ENCODE data around the gene CNTNAP5. TPM values are rescaled to one million over a fixed set of nuclear protein-coding genes. Genes with fewer than 3 reads are reported as not detected.

The CNTNAP5 gene
- total and polyA plus RNA-seq, 12 donors, result 0.08 to 4.9 (median 0.96) TPM; not detected in 5

- no peak for DNase-seq
- TF ChIP-seq POLR2A (IDR thresholded peaks at IDR 0.05) (no peak), CTCF (IDR thresholded peaks at IDR 0.05) (no peak)
- no peak overlapping the region for H3K4me3 ChIP-seq
- no peaks in the 10 kb centered on the region for H3K36me3 ChIP-seq (replicated peaks in 1 of 2)
- H3K27ac ChIP-seq, result no peak overlapping the region
- no peaks in the 10 kb centered on the region for H3K27me3 ChIP-seq
- no peaks in the 10 kb centered on the region for H3K4me1 ChIP-seq (replicated peaks in 1 of 2)
- intact Hi-C loops (cut with DNase I), result no loop called here
- no peaks in the 10 kb centered on the region for H3K9me3 ChIP-seq (replicated peaks in 1 of 3)
These were observed 464.6 kb downstream of the CNTNAP5 start for GRCh38 chr2:124489686-124490085.

DNA sequence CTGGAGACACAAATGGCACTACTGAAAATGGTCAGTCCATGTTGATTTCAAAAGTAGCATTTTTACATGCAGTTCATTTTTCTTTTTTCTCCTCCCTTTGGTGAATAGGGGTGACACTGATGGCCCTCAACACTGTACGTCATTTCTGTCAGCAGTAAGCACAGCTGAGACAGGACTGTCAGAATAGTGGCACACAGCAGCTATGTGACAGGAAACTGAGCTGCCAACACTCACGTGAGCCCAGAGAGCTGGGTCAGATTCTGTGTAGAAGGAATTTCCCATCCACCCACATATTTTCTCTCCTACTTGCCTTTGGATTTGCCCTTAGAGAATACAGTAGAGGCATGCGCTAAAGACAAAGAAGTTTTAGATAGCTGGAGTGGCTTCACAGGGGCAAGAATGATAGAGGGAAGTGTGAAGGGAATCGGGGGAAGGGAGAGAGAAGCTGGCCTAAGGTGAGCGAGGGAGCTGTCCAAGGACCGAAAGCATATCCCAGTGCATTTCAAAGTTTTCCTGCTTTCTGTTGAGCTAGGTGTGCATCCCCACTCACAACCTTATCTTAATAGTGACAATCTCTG, 476.6 kb downstream of the CNTNAP5 start:
- 73 to 82% (median 75%) methylated on average over 6 of the region's 6 CpGs for WGBS, 4 donors

GRCh38 chr2:124514236-124514635, 489.1 kb downstream of the CNTNAP5 start:
- no peak overlapping the region for H3K27ac ChIP-seq
- H3K36me3 ChIP-seq (replicated peaks in 1 of 2), result no peaks in the 10 kb centered on the region
- H3K4me1 ChIP-seq (replicated peaks in 1 of 2), result no peaks in the 10 kb centered on the region
- no peaks in the 10 kb centered on the region for H3K27me3 ChIP-seq
- DNase-seq, result no peak
- H3K9me3 ChIP-seq (replicated peaks in 1 of 3), result no peaks in the 10 kb centered on the region
- intact Hi-C loops (cut with DNase I), result no loop called here
- WGBS, 4 donors, result 60 to 76% (median 69%) methylated on average over 1 of the region's 1 CpG
- no peak overlapping the region for H3K4me3 ChIP-seq
- no peak for TF ChIP-seq POLR2A (IDR thresholded peaks at IDR 0.05)
- TF ChIP-seq CTCF (IDR thresholded peaks at IDR 0.05), result no peak

More for the DNA sequence above, 476.6 kb downstream of the CNTNAP5 start:
- Histone ChIP-seq H3K36me3 (replicated peaks in 1 of 2) (no peaks in the 10 kb centered on the region), H3K27ac (no peak overlapping the region), H3K27me3 (no peaks in the 10 kb centered on the region), H3K9me3 (replicated peaks in 1 of 3) (no peaks in the 10 kb centered on the region), H3K4me1 (replicated peaks in 1 of 2) (no peaks in the 10 kb centered on the region), H3K4me3 (no peak overlapping the region)
- intact Hi-C loops (cut with DNase I), result no loop called here
- TF ChIP-seq CTCF (IDR thresholded peaks at IDR 0.05) (no peak), POLR2A (IDR thresholded peaks at IDR 0.05) (no peak)
- DNase-seq, result no peak

DNA sequence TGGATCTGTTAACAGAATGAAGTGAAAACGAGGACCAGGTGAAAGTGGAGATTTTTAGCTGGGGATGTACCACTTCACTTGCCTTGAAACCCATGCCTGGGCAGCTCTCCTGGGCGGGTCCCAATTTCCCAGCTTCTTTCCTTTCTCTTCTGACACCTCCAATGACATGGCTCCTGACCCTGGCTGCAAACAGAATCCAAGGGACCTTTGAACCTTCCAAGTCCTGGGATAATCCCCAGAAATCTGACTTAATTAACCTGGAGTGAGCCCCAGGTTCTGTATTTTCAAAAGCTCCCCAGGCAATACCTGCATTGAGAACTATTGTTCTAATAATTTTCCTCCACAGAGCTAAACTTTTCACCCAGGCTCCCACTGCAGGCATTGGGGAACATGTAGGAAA, 495.9 kb downstream of the CNTNAP5 start:
- no peak overlapping the region for H3K4me3 ChIP-seq
- no peak for TF ChIP-seq CTCF (IDR thresholded peaks at IDR 0.05)
- TF ChIP-seq POLR2A (IDR thresholded peaks at IDR 0.05), result no peak
- WGBS, 4 donors, result 78 to 85% (median 82%) methylated on average over 2 of the region's 2 CpGs

More for the DNA sequence above, 495.9 kb downstream of the CNTNAP5 start:
- Histone ChIP-seq H3K9me3 (replicated peaks in 1 of 3) (no peaks in the 10 kb centered on the region), H3K4me1 (replicated peaks in 1 of 2) (no peaks in the 10 kb centered on the region), H3K36me3 (replicated peaks in 1 of 2) (no peaks in the 10 kb centered on the region), H3K27me3 (no peaks in the 10 kb centered on the region), H3K27ac (no peak overlapping the region)
- no peak for DNase-seq
- intact Hi-C loops (cut with DNase I), result no loop called here
